Measurements from ENCODE around the gene LETM1.

DNA sequence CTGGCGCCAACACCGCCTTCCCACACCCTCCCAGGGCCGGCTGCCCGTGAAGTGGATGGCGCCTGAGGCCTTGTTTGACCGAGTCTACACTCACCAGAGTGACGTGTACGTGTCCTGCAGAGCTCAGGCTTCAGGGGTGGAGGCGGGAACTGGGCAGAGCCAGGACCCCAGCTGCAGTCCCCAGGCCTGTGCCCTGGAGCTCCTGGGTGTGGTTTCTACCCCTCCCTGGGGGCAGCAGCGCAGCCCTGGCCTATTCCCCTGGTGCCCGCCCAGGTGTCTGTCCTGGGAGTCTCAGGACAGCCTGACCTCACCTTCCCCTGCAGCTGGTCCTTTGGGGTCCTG lies 49.8 kb downstream of the LETM1 start:
- TF ChIP-seq EZH2 (IDR thresholded peaks at IDR 0.05) (no peak), POLR2AphosphoS5 (IDR thresholded peaks at IDR 0.05; ENCODE audit: borderline replicate concordance, low read depth, low read length) (no peak), FOXP2 (optimal IDR thresholded peaks at IDR 0.05; ENCODE audit: control extremely low read depth, extremely low read length, insufficient read depth) (no peak)

Measured in SK-N-MC (cell line).